WTC11 (cell line): Measurements from ENCODE around the gene VWA3A.
"Not testable (repeated sequence)": the region's sequence is repeated elsewhere in the genome, so short reads cannot be mapped to it uniquely, and the experiment has no call there.

Source experiments
- CREM ChIP-seq: sonication (generic); formaldehyde crosslinking; IDR thresholded peaks from 2 replicates; pipeline ENCODE4 v1.8.1; 2022; ENCODE audit warnings: mild to moderate bottlenecking, missing genetic modification reagents, moderate library complexity
- CTCF ChIP-seq: fragments of 200-600 bp; IDR thresholded peaks from 2 replicates; pipeline ENCODE4 v1.8.0; 2022; ENCODE audit warnings: antibody characterized with exemption
- FOXJ3 ChIP-seq: sonication (generic); formaldehyde crosslinking; IDR thresholded peaks from 2 replicates; pipeline ENCODE4 v1.9.0; 2021; ENCODE audit warnings: missing genetic modification reagents, mild to moderate bottlenecking, borderline replicate concordance
- SP1 ChIP-seq: sonication (generic); formaldehyde crosslinking; conservative IDR thresholded peaks from 2 replicates; pipeline ENCODE4 v1.8.1; 2022; ENCODE audit warnings: missing genetic modification reagents
- TP53 ChIP-seq: sonication (generic); formaldehyde crosslinking; IDR thresholded peaks from 2 replicates; pipeline ENCODE4 v1.8.1; 2023; ENCODE audit warnings: mild to moderate bottlenecking, missing genetic modification reagents
- TF ChIP-seq, protein P1 (sequence below): sonication (generic); formaldehyde crosslinking; conservative IDR thresholded peaks from 2 replicates; pipeline ENCODE4 v1.8.1; 2022; ENCODE audit warnings: mild to moderate bottlenecking, missing genetic modification reagents
- TF ChIP-seq, protein P2 (sequence below): sonication (generic); formaldehyde crosslinking; IDR thresholded peaks from 2 replicates; pipeline ENCODE4 v1.8.1; 2022; ENCODE audit warnings: low read depth, mild to moderate bottlenecking, moderate library complexity, missing genetic modification reagents, borderline replicate concordance

GRCh38 chr16:22111629-22112028 lies 19.3 kb downstream of the VWA3A start:
- TF ChIP-seq, protein P1, sequence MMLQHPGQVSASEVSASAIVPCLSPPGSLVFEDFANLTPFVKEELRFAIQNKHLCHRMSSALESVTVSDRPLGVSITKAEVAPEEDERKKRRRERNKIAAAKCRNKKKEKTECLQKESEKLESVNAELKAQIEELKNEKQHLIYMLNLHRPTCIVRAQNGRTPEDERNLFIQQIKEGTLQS (CRISPR knock-in tag), result not testable (repeated sequence)
- TF ChIP-seq, protein P2, sequence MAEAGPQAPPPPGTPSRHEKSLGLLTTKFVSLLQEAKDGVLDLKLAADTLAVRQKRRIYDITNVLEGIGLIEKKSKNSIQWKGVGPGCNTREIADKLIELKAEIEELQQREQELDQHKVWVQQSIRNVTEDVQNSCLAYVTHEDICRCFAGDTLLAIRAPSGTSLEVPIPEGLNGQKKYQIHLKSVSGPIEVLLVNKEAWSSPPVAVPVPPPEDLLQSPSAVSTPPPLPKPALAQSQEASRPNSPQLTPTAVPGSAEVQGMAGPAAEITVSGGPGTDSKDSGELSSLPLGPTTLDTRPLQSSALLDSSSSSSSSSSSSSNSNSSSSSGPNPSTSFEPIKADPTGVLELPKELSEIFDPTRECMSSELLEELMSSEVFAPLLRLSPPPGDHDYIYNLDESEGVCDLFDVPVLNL (CRISPR knock-in tag), result not testable (repeated sequence)
- not testable (repeated sequence) for TF ChIP-seq CREM (CRISPR knock-in tag); SP1 (CRISPR knock-in tag); CTCF; FOXJ3 (CRISPR knock-in tag); TP53 (CRISPR knock-in tag)
